ENCODE data around the gene RAB31. TPM values are rescaled to one million over a fixed set of nuclear protein-coding genes. Genes with fewer than 3 reads are reported as not detected.

Gene RAB31, protein sequence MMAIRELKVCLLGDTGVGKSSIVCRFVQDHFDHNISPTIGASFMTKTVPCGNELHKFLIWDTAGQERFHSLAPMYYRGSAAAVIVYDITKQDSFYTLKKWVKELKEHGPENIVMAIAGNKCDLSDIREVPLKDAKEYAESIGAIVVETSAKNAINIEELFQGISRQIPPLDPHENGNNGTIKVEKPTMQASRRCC
- polyA plus RNA-seq (16.3 and 16.5 TPM in 2 replicates), polyA minus RNA-seq (16.3 and 25.7 TPM in 2 replicates)

DNA sequence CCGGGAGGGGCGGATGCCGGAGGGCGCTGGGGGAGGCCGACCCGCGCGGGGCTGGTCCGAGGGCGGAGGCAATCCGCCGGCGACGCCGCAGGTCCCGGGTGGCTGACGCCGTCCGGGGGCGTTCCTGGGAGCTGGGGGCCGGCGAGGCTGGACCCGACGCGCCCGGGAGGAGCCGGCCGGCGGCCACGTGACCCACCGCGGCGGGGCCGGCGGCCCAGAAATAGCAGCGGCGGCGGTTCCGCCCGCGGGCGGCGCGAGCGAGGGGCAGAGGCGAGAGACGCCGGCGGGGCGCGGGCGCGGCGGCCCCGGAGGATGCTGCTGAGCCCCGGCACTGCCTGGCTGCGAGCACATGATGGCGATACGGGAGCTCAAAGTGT lies at the start of gene RAB31:
Gene RAB31, plus strand, starts transcription at position 245 of the 377 bp plus-strand sequence. Its CDS starts 105 bp downstream, at position 350.
- H2AFZ ChIP-seq (ENCODE audit: low read depth, low read length), result peak within 1 kb of the TSS; percentile 73
- H3K9me3 ChIP-seq (ENCODE audit: low read length), result no peaks in the 10 kb centered on the region
- peak within 1 kb of the TSS; percentile 15 for H3K4me2 ChIP-seq (ENCODE audit: low read length)
- peak within 1 kb of the TSS; percentile 80 for H3K4me3 ChIP-seq (ENCODE audit: low read length)
- TF ChIP-seq TAF1 (IDR thresholded peaks at IDR 0.05; ENCODE audit: low read depth), result no peak
- TF ChIP-seq, protein P1, sequence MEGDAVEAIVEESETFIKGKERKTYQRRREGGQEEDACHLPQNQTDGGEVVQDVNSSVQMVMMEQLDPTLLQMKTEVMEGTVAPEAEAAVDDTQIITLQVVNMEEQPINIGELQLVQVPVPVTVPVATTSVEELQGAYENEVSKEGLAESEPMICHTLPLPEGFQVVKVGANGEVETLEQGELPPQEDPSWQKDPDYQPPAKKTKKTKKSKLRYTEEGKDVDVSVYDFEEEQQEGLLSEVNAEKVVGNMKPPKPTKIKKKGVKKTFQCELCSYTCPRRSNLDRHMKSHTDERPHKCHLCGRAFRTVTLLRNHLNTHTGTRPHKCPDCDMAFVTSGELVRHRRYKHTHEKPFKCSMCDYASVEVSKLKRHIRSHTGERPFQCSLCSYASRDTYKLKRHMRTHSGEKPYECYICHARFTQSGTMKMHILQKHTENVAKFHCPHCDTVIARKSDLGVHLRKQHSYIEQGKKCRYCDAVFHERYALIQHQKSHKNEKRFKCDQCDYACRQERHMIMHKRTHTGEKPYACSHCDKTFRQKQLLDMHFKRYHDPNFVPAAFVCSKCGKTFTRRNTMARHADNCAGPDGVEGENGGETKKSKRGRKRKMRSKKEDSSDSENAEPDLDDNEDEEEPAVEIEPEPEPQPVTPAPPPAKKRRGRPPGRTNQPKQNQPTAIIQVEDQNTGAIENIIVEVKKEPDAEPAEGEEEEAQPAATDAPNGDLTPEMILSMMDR (IDR thresholded peaks at IDR 0.05; ENCODE audit: poor library complexity, severe bottlenecking), result peak; percentile 50
- peak; percentile 47 for TF ChIP-seq SMC3 (conservative IDR thresholded peaks at IDR 0.05; ENCODE audit: poor library complexity)
- peak; percentile 8 for TF ChIP-seq POLR2AphosphoS5 (IDR thresholded peaks at IDR 0.05)
- peak; percentile 43 for TF ChIP-seq MXI1 (conservative IDR thresholded peaks at IDR 0.05; ENCODE audit: poor library complexity, severe bottlenecking)
- TF ChIP-seq, protein P2, sequence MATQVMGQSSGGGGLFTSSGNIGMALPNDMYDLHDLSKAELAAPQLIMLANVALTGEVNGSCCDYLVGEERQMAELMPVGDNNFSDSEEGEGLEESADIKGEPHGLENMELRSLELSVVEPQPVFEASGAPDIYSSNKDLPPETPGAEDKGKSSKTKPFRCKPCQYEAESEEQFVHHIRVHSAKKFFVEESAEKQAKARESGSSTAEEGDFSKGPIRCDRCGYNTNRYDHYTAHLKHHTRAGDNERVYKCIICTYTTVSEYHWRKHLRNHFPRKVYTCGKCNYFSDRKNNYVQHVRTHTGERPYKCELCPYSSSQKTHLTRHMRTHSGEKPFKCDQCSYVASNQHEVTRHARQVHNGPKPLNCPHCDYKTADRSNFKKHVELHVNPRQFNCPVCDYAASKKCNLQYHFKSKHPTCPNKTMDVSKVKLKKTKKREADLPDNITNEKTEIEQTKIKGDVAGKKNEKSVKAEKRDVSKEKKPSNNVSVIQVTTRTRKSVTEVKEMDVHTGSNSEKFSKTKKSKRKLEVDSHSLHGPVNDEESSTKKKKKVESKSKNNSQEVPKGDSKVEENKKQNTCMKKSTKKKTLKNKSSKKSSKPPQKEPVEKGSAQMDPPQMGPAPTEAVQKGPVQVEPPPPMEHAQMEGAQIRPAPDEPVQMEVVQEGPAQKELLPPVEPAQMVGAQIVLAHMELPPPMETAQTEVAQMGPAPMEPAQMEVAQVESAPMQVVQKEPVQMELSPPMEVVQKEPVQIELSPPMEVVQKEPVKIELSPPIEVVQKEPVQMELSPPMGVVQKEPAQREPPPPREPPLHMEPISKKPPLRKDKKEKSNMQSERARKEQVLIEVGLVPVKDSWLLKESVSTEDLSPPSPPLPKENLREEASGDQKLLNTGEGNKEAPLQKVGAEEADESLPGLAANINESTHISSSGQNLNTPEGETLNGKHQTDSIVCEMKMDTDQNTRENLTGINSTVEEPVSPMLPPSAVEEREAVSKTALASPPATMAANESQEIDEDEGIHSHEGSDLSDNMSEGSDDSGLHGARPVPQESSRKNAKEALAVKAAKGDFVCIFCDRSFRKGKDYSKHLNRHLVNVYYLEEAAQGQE (IDR thresholded peaks at IDR 0.05; ENCODE audit: borderline replicate concordance), result no peak
- H3K36me3 ChIP-seq (ENCODE audit: insufficient read depth, low read length), result no peaks in the 10 kb centered on the region
- no peaks in the 10 kb centered on the region for H3F3A ChIP-seq (ENCODE audit: insufficient read depth, low read length, poor library complexity, severe bottlenecking)
- peaks cover 25% of the 10 kb centered on the region for H3K27me3 ChIP-seq (ENCODE audit: insufficient read depth, low read depth, low read length)
- no peaks in the 10 kb centered on the region for H4K20me1 ChIP-seq (ENCODE audit: insufficient read depth)
- no peak within 1 kb of the TSS for H3K27ac ChIP-seq (ENCODE audit: low read length)
- H3K9ac ChIP-seq (ENCODE audit: low read length), result peak within 1 kb of the TSS; percentile 67
- no peaks in the 10 kb centered on the region for H3K9me2 ChIP-seq (ENCODE audit: insufficient read depth, low read length)
- peaks cover 21% of the 10 kb centered on the region for H3K79me2 ChIP-seq (replicated peaks; ENCODE audit: insufficient read depth, low read length)

DNA sequence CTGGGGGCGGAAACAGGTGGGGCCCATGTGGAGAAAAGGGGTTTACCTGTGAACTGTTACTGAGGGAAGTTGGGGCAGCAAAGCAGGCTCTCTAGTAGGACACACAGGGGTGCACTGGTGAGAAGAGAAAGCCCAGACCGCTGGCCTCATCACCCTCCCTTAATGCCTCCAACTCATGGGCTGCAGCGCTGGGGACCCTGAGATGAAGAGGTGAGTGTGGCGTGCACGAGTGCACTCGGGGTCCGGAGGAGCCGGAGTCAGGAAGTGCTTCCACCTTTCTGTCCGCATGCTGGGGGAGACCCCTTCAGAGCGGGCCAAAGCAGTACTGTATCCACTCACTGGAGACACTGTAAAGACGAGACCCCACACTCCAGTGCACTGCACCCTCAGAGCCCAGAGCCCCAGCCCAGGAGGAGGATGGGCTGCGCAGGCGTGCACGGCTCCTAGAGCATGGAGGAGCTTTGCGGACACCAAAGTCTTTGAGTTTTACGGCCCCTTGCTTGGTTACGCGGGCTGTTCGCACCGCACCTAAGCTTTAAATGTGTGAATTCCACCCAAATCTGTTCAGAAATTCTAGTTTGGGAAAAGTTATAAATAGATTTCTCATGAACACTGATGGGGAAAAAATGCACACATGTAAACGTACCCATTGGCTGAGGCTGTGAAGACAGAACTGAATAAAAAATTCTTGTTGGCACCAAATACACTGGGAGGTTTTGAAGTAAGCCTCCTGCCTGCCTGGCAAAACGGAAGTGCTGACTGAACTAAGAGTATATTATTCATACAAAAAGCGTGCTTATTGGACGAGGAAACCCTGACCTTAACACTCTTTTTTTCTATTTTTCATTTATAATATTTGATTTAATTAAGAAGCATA lies 48.4 kb upstream of the RAB31 start:
- H3K9me2 ChIP-seq (ENCODE audit: insufficient read depth, low read length), result no peaks in the 10 kb centered on the region
- no peak overlapping the region for H2AFZ ChIP-seq (ENCODE audit: low read depth, low read length)
- no peaks in the 10 kb centered on the region for H3K9me3 ChIP-seq (ENCODE audit: low read length)
- H3F3A ChIP-seq (ENCODE audit: insufficient read depth, low read length, poor library complexity, severe bottlenecking), result no peaks in the 10 kb centered on the region
- H3K79me2 ChIP-seq (replicated peaks; ENCODE audit: insufficient read depth, low read length), result no peaks in the 10 kb centered on the region
- no peaks in the 10 kb centered on the region for H4K20me1 ChIP-seq (ENCODE audit: insufficient read depth)
- no peak overlapping the region for H3K27ac ChIP-seq (ENCODE audit: low read length)
- TF ChIP-seq EZH2 (IDR thresholded peaks at IDR 0.05; ENCODE audit: borderline replicate concordance, insufficient read depth, low read length, poor library complexity, severe bottlenecking), result no peak
- H3K9ac ChIP-seq (ENCODE audit: low read length), result no peak overlapping the region
- no peaks in the 10 kb centered on the region for H3K27me3 ChIP-seq (ENCODE audit: insufficient read depth, low read depth, low read length)
- H3K4me3 ChIP-seq (ENCODE audit: low read length), result no peak overlapping the region
- no peak overlapping the region for H3K4me2 ChIP-seq (ENCODE audit: low read length)
- H3K36me3 ChIP-seq (ENCODE audit: insufficient read depth, low read length), result no peaks in the 10 kb centered on the region

All from neural cell (in vitro differentiated cells).